Bronchial epithelial cell (primary cell): ENCODE results near the gene KRT7. TPM values are rescaled to one million over a fixed set of nuclear protein-coding genes. Genes with fewer than 3 reads are reported as not detected.

Source experiments
- DNase-seq: peaks from one replicate; pipeline ENCODE4 v3.0.0-alpha.2; 2010; ENCODE audit warnings: low read depth
- FAIRE-seq: peaks from 2 replicates; lab custom pipeline; 2011; peaks lifted over from hg19 to GRCh38; lab: Jason Lieb, UNC
- H3K27me3 ChIP-seq: 2 replicates; pipeline ENCODE4 v1.5.1; 2011; ENCODE audit warnings: low read length; ENCODE audit not compliant: control insufficient read depth, insufficient read depth
- H3K36me3 ChIP-seq: 2 replicates; pipeline ENCODE4 v1.5.1; 2011; ENCODE audit warnings: low read length; ENCODE audit not compliant: control insufficient read depth, insufficient read depth
- H3K4me3 ChIP-seq: 2 replicates; pipeline ENCODE4 v1.5.1; 2011; ENCODE audit warnings: mild to moderate bottlenecking, low read depth, low read length, control low read depth
- CTCF ChIP-seq: IDR thresholded peaks from 2 replicates; pipeline ENCODE4 v1.5.1; 2011; ENCODE audit warnings: mild to moderate bottlenecking, moderate library complexity, low read length, control low read depth, inconsistent platforms; ENCODE audit not compliant: insufficient read depth, severe bottlenecking
- total RNA-seq: library from RNA; depleted of rRNA; stranded (reverse); fragments of >200 nt; gene quantifications from 2 replicates; pipeline ENCODE4 v1.2.1, GENCODE V29; 2014

The KRT7 gene
- total RNA-seq, 1 donor from 2014 or later = 895 TPM

- no peak for DNase-seq
These were observed 8.3 kb downstream of the KRT7 start for GRCh38 chr12:52241205-52241842.

GRCh38 chr12:52242442-52243258, 9.6 kb downstream of the KRT7 start:
- no peak for TF ChIP-seq CTCF
- Histone ChIP-seq H3K36me3 (peaks cover 10% of the 10 kb centered on the region), H3K27me3 (no peaks in the 10 kb centered on the region), H3K4me3 (no peak overlapping the region)
- FAIRE-seq (peak; percentile 47), DNase-seq (no peak)

More at GRCh38 chr12:52241205-52241842, 8.3 kb downstream of the KRT7 start:
- no peak for FAIRE-seq
- TF ChIP-seq CTCF = no peak
- peaks cover 10% of the 10 kb centered on the region for H3K36me3 ChIP-seq
- no peaks in the 10 kb centered on the region for H3K27me3 ChIP-seq
- no peak overlapping the region for H3K4me3 ChIP-seq

GRCh38 chr12:52243259-52243855, 10.3 kb downstream of the KRT7 start:
- Histone ChIP-seq H3K36me3 (peaks cover 10% of the 10 kb centered on the region), H3K27me3 (no peaks in the 10 kb centered on the region), H3K4me3 (no peak overlapping the region)
- FAIRE-seq = peak; percentile 91
- TF ChIP-seq CTCF = no peak
- peak; percentile 80 for DNase-seq

- DNase-seq (peak; percentile 91), FAIRE-seq (peak; percentile 13)
- peaks cover 10% of the 10 kb centered on the region for H3K36me3 ChIP-seq
- H3K4me3 ChIP-seq = no peak overlapping the region
- no peak for TF ChIP-seq CTCF
- no peaks in the 10 kb centered on the region for H3K27me3 ChIP-seq
These were observed 11.0 kb downstream of the KRT7 start for GRCh38 chr12:52243856-52244614.

- peaks cover 8% of the 10 kb centered on the region for H3K36me3 ChIP-seq
- no peak overlapping the region for H3K4me3 ChIP-seq
- FAIRE-seq (no peak), DNase-seq (no peak)
- no peak for TF ChIP-seq CTCF
- H3K27me3 ChIP-seq = no peaks in the 10 kb centered on the region
These were observed 11.6 kb downstream of the KRT7 start for GRCh38 chr12:52244615-52244994.
